Ecto neural progenitor cell (in vitro differentiated cells): ENCODE results near the gene FKBP3.
"Not testable (repeated sequence)": the region's sequence is repeated elsewhere in the genome, so short reads cannot be mapped to it uniquely, and the experiment has no call there.

Experiments used
- DNase-seq: peaks from one replicate; pipeline ENCODE4 v3.0.0-alpha.2; 2018; ENCODE audit warnings: low spot score

Gene FKBP3

GRCh38 chr14:45112896-45113781, 21.1 kb downstream of the FKBP3 start:
- no peak for DNase-seq

- DNase-seq: no peak
Measured at GRCh38 chr14:45104561-45104960, 29.7 kb downstream of the FKBP3 start.

GRCh38 chr14:45103806-45104205, 30.5 kb downstream of the FKBP3 start:
- DNase-seq: no peak

GRCh38 chr14:45096218-45096617, 38.1 kb downstream of the FKBP3 start:
- DNase-seq: no peak

GRCh38 chr14:45095143-45095542, 39.1 kb downstream of the FKBP3 start:
- no peak for DNase-seq

- no peak for DNase-seq
Measured at GRCh38 chr14:45094275-45094674, 40.0 kb downstream of the FKBP3 start.

- no peak for DNase-seq
Measured at GRCh38 chr14:45091710-45092109, 42.6 kb downstream of the FKBP3 start.

- no peak for DNase-seq
Measured at GRCh38 chr14:45089813-45090212, 44.5 kb downstream of the FKBP3 start.

- no peak for DNase-seq
Measured at GRCh38 chr14:45084946-45085346, 49.3 kb downstream of the FKBP3 start.

- peak; percentile 97 for DNase-seq
Measured at GRCh38 chr14:45083976-45084722, 50.1 kb downstream of the FKBP3 start, which contains the start of gene PRPF39. Gene PRPF39, plus strand, starts transcription at chr14:45084116. Its CDS starts 11,124 bp downstream, at chr14:45095240.

- DNase-seq: no peak
Measured at GRCh38 chr14:45083617-45083975, 50.7 kb downstream of the FKBP3 start.

- DNase-seq: no peak
Measured at GRCh38 chr14:45082420-45082819, 51.9 kb downstream of the FKBP3 start.

GRCh38 chr14:45081096-45081495, 53.2 kb downstream of the FKBP3 start:
- DNase-seq: not testable (repeated sequence)

- DNase-seq: not testable (repeated sequence)
Measured at GRCh38 chr14:45080416-45080968, 53.8 kb downstream of the FKBP3 start.

- DNase-seq: no peak
Measured at GRCh38 chr14:45078323-45078722, 56.0 kb downstream of the FKBP3 start.

- DNase-seq: no peak
Measured at GRCh38 chr14:45073231-45073879, 60.9 kb downstream of the FKBP3 start.

- no peak for DNase-seq
Measured at GRCh38 chr14:45072126-45072525, 62.2 kb downstream of the FKBP3 start.

GRCh38 chr14:45070215-45070614, 64.1 kb downstream of the FKBP3 start:
- no peak for DNase-seq

- DNase-seq: no peak
Measured at GRCh38 chr14:45068396-45068795, 65.9 kb downstream of the FKBP3 start.

GRCh38 chr14:45066667-45067066, 67.6 kb downstream of the FKBP3 start:
- DNase-seq: no peak

GRCh38 chr14:45065956-45066355, 68.3 kb downstream of the FKBP3 start:
- DNase-seq: no peak
